ENCODE measurements around the gene LYAR.

GRCh38 chr4:4333265-4333706 is 43.3 kb upstream of the LYAR start:
- TF ChIP-seq EZH2phosphoT487 (IDR thresholded peaks at IDR 0.05; ENCODE audit: borderline replicate concordance, low read depth) (no peak), SIN3A (IDR thresholded peaks at IDR 0.05; ENCODE audit: borderline replicate concordance, low read depth, low read length) (no peak), POLR2AphosphoS5 (IDR thresholded peaks at IDR 0.05; ENCODE audit: low read depth, low read length) (no peak), MXI1 (IDR thresholded peaks at IDR 0.05; ENCODE audit: low read depth, low read length) (no peak), CTCF (IDR thresholded peaks at IDR 0.05) (no peak)

Data from SK-N-SH (cell line).